CD4-positive, alpha-beta memory T cell (primary cell): ENCODE measurements around the gene CARD11. TPM values are rescaled to one million over a fixed set of nuclear protein-coding genes. Genes with fewer than 3 reads are reported as not detected.

Source experiments
- CTCF ChIA-PET: fragments of 350-600 bp; sonication (Branson Sonifier 250); formaldehyde crosslinking; loops from one replicate; lab custom pipeline; 2021; ENCODE audit warnings: inconsistent platforms; ENCODE audit not compliant: partially characterized antibody; lab: Charles Lee
- POLR2A ChIA-PET: fragments of 350-600 bp; sonication (Branson Sonifier 250); formaldehyde crosslinking; loops from one replicate; lab custom pipeline; 2021; ENCODE audit not compliant: partially characterized antibody; lab: Charles Lee
- DNase-seq, 5 donors: peaks; one replicate each; pipeline versions ENCODE4 v3.0.0 to v3.0.0-alpha.2; 2020 to 2022; ENCODE audit warnings: mixed read lengths in 1 of 5
- H3K27ac ChIP-seq: one replicate; pipeline ENCODE4 v1.7.0; 2013; ENCODE audit warnings: low read depth, low read length
- H3K27me3 ChIP-seq: 2 replicates; pipeline ENCODE4 v1.7.0; 2013; ENCODE audit warnings: mild to moderate bottlenecking, low read length, moderate library complexity; ENCODE audit not compliant: insufficient read depth
- H3K36me3 ChIP-seq: 2 replicates; pipeline ENCODE4 v1.7.0; 2013; ENCODE audit warnings: mild to moderate bottlenecking, low read length, moderate library complexity; ENCODE audit not compliant: insufficient read depth
- H3K4me1 ChIP-seq: 2 replicates; pipeline ENCODE4 v1.7.0; 2013; ENCODE audit warnings: mild to moderate bottlenecking, low read length, moderate library complexity; ENCODE audit not compliant: insufficient read depth
- H3K4me3 ChIP-seq, 2 donors: one replicate each; pipeline ENCODE4 v1.7.0; 2013; ENCODE audit warnings: low read length in 2 of 2, mild to moderate bottlenecking in 1 of 2
- H3K9me3 ChIP-seq, 2 donors: one replicate each; pipeline ENCODE4 v1.7.0; 2013; ENCODE audit warnings: low read length in 2 of 2, control low read depth in 1 of 2; ENCODE audit not compliant: control insufficient read depth in 1 of 2
- H3K27ac Mint-ChIP-seq, 7 donors: one replicate each; pipeline ENCODE4 v1.8.0; 2020 to 2021; ENCODE audit warnings: mixed read lengths in 7 of 7, mild to moderate bottlenecking in 6 of 7, inconsistent platforms in 3 of 7, moderate library complexity in 3 of 7
- H3K27me3 Mint-ChIP-seq, 2 donors: one replicate each; pipeline ENCODE4 v1.8.0; 2020 to 2021; ENCODE audit warnings: mixed read lengths in 2 of 2
- H3K36me3 Mint-ChIP-seq, 2 donors: one replicate each; pipeline ENCODE4 v1.8.0; 2020 to 2021; ENCODE audit warnings: mixed read lengths in 2 of 2, inconsistent platforms in 1 of 2, mild to moderate bottlenecking in 1 of 2
- H3K4me1 Mint-ChIP-seq, 4 donors: one replicate each; pipeline ENCODE4 v1.8.0; 2020 to 2021; ENCODE audit warnings: mixed read lengths in 4 of 4, mild to moderate bottlenecking in 1 of 4
- H3K4me3 Mint-ChIP-seq, 8 donors: one replicate each; pipeline ENCODE4 v1.8.0; 2020 to 2021; ENCODE audit warnings: mixed read lengths in 8 of 8, mild to moderate bottlenecking in 7 of 8, moderate library complexity in 6 of 8, inconsistent platforms in 3 of 8
- H3K9me3 Mint-ChIP-seq, 8 donors: one replicate each; pipeline ENCODE4 v1.8.0; 2020 to 2021; ENCODE audit warnings: mixed read lengths in 8 of 8, mild to moderate bottlenecking in 5 of 8, inconsistent platforms in 3 of 8, moderate library complexity in 1 of 8
- intact Hi-C: fragments of 100-400 bp; cut with micrococcal nuclease; formaldehyde crosslinking; loops from one replicate; pipeline ENCODE4 v1.15.1; 2023
- polyA plus RNA-seq, 2 donors: library from polyadenylated mRNA; unstranded; fragments of 300-500 nt; fragmentation: Illumina TruSeq; gene quantifications; one replicate each; pipeline ENCODE4 v1.2.3, GENCODE V29; 2021
- total RNA-seq, 2 experiments: library from RNA; stranded (reverse); gene quantifications; one replicate each; pipeline ENCODE4 v1.2.3, GENCODE V29; 2021

The CARD11 gene
- total and polyA plus RNA-seq, 4 experiments from 2014 or later = 4.9 to 136 (median 85.3) TPM

DNA sequence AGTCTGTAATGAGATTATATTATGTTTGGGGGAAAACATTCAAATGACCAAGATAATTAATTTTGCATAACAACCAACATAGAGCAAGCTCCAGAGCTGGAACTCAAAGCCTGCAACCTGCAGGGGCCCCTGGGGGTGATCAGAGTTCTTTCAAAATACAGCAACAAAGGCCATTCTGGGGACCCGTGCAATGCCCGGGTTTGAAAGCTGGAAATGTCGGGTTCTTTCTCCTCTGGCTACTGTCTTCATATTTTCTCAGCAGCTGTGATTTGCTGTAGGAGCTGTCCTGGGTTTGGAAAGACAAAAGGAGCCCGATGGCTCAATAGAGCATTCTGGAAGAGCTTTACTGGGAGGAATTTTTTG is 30.8 kb upstream of the CARD11 start:
- H3K4me1 ChIP-seq = peaks cover 9% of the 10 kb centered on the region
- Mint-ChIP-seq H3K4me1 (peaks cover 8 to 22% (median 18%) of the 10 kb centered on the region in 4 donors), H3K9me3 (peaks cover 2 to 32% (median 12%) of the 10 kb centered on the region in 8 donors), H3K4me3 (no peak overlapping the region), H3K27me3 (peaks cover 0 to 1% of the 10 kb centered on the region in 2 donors), H3K27ac (no peak overlapping the region), H3K36me3 (peaks cover 0 to 8% of the 10 kb centered on the region in 2 donors)
- POLR2A ChIA-PET = no interaction called here
- CTCF ChIA-PET = interaction anchor here (1.4 to 3.2 kb wide), 2 partner anchors 9 to 16 kb away, joined by 6 to 17 read pairs; no protein-coding TSS in a partner anchor
- intact Hi-C loops = no loop called here
- no peak overlapping the region for H3K27ac ChIP-seq
- H3K4me3 ChIP-seq = no peak overlapping the region
- no peaks in the 10 kb centered on the region for H3K9me3 ChIP-seq
- no peaks in the 10 kb centered on the region for H3K27me3 ChIP-seq
- DNase-seq = no peak
- H3K36me3 ChIP-seq = no peaks in the 10 kb centered on the region

DNA sequence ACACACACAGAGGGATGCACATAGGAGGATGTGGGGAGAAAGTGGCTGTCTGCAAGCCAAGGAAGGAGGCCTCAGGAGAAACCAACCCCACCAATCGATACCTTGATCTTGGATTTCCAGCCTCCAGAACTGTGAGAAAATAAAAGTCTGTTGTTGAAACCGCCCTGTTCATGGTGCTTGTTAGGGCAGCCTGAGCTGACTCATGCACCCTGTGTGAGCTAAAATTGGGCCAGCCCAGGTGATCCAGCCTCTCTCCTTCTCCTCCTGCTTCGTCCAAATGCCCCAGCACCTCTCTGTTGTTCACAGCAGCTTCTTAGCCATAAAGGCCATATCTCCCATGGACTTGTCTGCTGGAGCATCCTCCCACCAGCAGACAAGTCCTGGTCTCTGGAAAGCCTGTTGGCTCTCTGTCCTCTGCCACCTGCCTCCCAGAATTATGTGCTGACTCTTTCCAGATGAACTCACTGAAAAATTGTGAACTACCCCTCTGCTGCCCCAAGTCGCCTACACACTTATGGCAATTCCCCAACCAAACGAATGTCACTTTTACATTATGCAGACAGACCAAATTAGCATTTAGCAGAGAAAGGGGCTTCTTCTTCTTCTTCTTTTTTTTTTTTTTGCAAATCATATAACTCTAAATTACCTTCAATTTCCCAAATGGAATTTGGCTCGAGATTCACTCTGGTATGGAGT is 30.2 kb upstream of the CARD11 start:
- Mint-ChIP-seq H3K27ac (peak overlapping the region in 1 of 7 donors; percentile 57), H3K4me1 (peaks cover 13 to 27% (median 24%) of the 10 kb centered on the region in 4 donors), H3K9me3 (peaks cover 2 to 32% (median 12%) of the 10 kb centered on the region in 8 donors), H3K27me3 (peaks cover 0 to 1% of the 10 kb centered on the region in 2 donors), H3K36me3 (peaks cover 0 to 8% of the 10 kb centered on the region in 2 donors), H3K4me3 (no peak overlapping the region)
- Histone ChIP-seq H3K4me3 (no peak overlapping the region), H3K4me1 (peaks cover 14% of the 10 kb centered on the region), H3K27me3 (no peaks in the 10 kb centered on the region), H3K27ac (no peak overlapping the region), H3K9me3 (no peaks in the 10 kb centered on the region), H3K36me3 (no peaks in the 10 kb centered on the region)
- intact Hi-C loops = no loop called here
- ChIA-PET POLR2A (no interaction called here), CTCF (interaction anchor here (1.4 to 3.2 kb wide), 2 partner anchors 9 to 17 kb away, joined by 6 to 17 read pairs; no protein-coding TSS in a partner anchor)
- DNase-seq = no peak

DNA sequence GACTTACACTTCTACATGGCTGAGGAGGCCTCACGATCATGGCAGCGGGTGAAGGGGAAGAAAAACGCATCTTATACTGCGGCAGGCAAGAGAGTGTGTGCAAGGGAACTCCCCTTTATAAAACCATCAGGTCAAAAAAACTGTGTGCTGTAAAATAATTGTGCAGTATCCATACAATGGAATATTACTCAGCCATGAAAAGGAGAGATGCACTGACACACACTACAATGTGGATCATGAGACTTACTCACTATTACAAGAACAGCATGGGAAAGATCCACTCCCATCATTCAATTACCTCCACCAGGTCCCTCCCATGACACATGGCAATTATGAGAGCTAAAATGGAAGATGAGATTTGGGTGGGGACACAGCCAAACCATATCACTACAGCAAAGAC is 27.2 kb upstream of the CARD11 start:
- H3K9me3 ChIP-seq = no peaks in the 10 kb centered on the region
- Mint-ChIP-seq H3K9me3 (peaks cover 2 to 25% (median 12%) of the 10 kb centered on the region in 8 donors), H3K4me3 (peak overlapping the region in 1 of 8 donors; percentile 16), H3K4me1 (peaks cover 32 to 57% (median 51%) of the 10 kb centered on the region in 4 donors), H3K27me3 (peaks cover 0 to 1% of the 10 kb centered on the region in 2 donors), H3K27ac (peak overlapping the region in 1 of 7 donors; percentile 80), H3K36me3 (peaks cover 0 to 8% of the 10 kb centered on the region in 2 donors)
- DNase-seq = no peak
- H3K4me1 ChIP-seq = peaks cover 44% of the 10 kb centered on the region
- POLR2A ChIA-PET = interaction anchor here (7.1 kb wide), 1 partner anchor 21 kb away, joined by 116 read pairs; no protein-coding TSS in a partner anchor
- H3K4me3 ChIP-seq = no peak overlapping the region
- no peaks in the 10 kb centered on the region for H3K27me3 ChIP-seq
- intact Hi-C loops = no loop called here
- H3K27ac ChIP-seq = no peak overlapping the region
- no peaks in the 10 kb centered on the region for H3K36me3 ChIP-seq
- CTCF ChIA-PET = interaction anchor here (10.7 kb wide), 1 partner anchor 85 kb away, joined by 163 read pairs; no protein-coding TSS in a partner anchor

- intact Hi-C loops = no loop called here
- ChIA-PET POLR2A (interaction anchor here (0.7 to 7.1 kb wide), 7 partner anchors 10 to 85 kb away, joined by 3 to 116 read pairs (median 3); no protein-coding TSS in a partner anchor), CTCF (interaction anchor here (0.7 to 10.7 kb wide), 9 partner anchors 21 to 205 kb away, joined by 3 to 164 read pairs (median 6); partner anchors contain the start of gene CARD11)
- H3K9me3 Mint-ChIP-seq = peaks cover 2 to 17% (median 9%) of the 10 kb centered on the region in 8 donors
- H3K4me3 Mint-ChIP-seq = peak overlapping the region in 7 of 8 donors; percentile 63 to 81 (median 74)
- H3K27me3 Mint-ChIP-seq = peaks cover 0 to 1% of the 10 kb centered on the region in 2 donors
- Histone ChIP-seq H3K9me3 (no peaks in the 10 kb centered on the region), H3K4me1 (peaks cover 54% of the 10 kb centered on the region), H3K27ac (no peak overlapping the region), H3K27me3 (no peaks in the 10 kb centered on the region), H3K36me3 (no peaks in the 10 kb centered on the region), H3K4me3 (no peak overlapping the region)
- DNase-seq = no peak
- peaks cover 42 to 67% (median 61%) of the 10 kb centered on the region in 4 donors for H3K4me1 Mint-ChIP-seq
- H3K36me3 Mint-ChIP-seq = peaks cover 0 to 8% of the 10 kb centered on the region in 2 donors
- peak overlapping the region; percentile 49 to 86 (median 80) for H3K27ac Mint-ChIP-seq
Observed at GRCh38 chr7:3069771-3070449, 26.2 kb upstream of the CARD11 start.

DNA sequence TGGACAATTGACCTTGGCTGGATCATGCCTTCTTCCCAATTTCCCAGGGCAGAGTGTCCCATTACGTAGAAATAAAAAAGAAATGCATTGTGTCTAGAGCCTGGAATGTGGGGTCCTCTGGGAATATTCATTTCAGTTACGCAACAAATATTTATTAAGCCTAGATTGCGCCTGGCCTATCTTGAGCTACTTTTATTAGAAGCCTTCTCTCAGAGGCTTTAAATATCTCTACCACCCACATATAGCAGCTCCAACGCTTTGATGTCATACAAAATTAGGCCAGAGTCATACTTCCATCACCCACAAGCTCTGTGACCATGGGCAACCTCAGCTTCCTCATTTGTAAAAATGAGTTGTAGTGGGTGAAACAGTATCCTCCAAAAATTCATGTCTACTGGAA is 24.9 kb upstream of the CARD11 start:
- Mint-ChIP-seq H3K36me3 (peaks cover 0 to 8% of the 10 kb centered on the region in 2 donors), H3K9me3 (peaks cover 2 to 17% (median 9%) of the 10 kb centered on the region in 8 donors), H3K27ac (peak overlapping the region in 6 of 7 donors; percentile 36 to 92 (median 82)), H3K27me3 (peaks cover 0 to 1% of the 10 kb centered on the region in 2 donors), H3K4me3 (peak overlapping the region in 7 of 8 donors; percentile 63 to 81 (median 72)), H3K4me1 (peaks cover 49 to 79% (median 63%) of the 10 kb centered on the region in 4 donors)
- CTCF ChIA-PET = interaction anchor here (1.5 to 10.7 kb wide), 6 partner anchors 23 to 203 kb away, joined by 3 to 164 read pairs (median 10); partner anchors contain the start of gene CARD11
- Histone ChIP-seq H3K9me3 (no peaks in the 10 kb centered on the region), H3K4me3 (no peak overlapping the region), H3K27ac (no peak overlapping the region), H3K36me3 (no peaks in the 10 kb centered on the region), H3K4me1 (peaks cover 68% of the 10 kb centered on the region), H3K27me3 (no peaks in the 10 kb centered on the region)
- POLR2A ChIA-PET = interaction anchor here (2.4 to 7.1 kb wide), 2 partner anchors 24 to 50 kb away, joined by 13 to 116 read pairs; no protein-coding TSS in a partner anchor
- intact Hi-C loops = no loop called here
- DNase-seq = peak in 1 of 5 donors; percentile 58

DNA sequence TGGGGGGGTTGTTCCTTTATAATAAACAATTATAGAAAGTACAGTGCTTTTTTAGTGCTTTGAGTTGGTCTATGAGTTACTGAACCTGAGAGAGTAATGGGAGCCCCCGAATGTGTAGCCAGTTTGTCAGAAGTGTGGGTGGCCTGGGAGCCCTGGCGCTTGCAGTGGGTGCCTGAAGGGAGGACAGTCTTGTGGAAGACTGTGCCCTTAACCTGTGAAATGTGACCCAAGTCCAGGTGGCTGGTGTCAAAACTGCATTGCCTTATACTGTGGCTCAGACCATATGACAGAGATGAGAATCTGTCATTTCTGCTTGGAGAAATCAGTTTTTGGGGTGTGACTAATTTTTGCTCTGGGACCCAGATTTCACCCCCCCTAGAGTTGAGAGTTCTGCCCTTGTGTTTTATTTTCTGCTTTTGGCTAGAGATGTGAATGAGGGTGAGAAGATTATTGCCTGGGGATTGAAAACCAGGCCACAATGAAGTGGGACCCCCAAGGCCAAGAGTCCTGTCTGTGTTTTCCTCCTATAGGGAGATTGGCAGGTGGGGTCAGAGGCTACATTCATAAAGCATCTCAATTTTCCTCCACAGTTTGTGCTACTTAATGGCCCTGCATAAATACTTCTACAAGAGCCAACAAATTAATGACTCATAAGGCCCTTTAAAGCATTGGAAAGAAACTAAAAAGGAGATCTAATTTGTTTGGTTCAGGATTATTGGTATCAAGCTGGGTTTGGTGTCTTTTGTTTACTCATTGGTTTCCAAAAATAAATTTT is 24.1 kb upstream of the CARD11 start:
- peaks cover 0 to 8% of the 10 kb centered on the region in 2 donors for H3K36me3 Mint-ChIP-seq
- CTCF ChIA-PET = interaction anchor here (1.0 to 10.7 kb wide), 11 partner anchors 9 to 202 kb away, joined by 3 to 164 read pairs (median 7); partner anchors contain the start of gene CARD11
- H3K27me3 ChIP-seq = no peaks in the 10 kb centered on the region
- peaks cover 75% of the 10 kb centered on the region for H3K4me1 ChIP-seq
- peaks cover 0 to 1% of the 10 kb centered on the region in 2 donors for H3K27me3 Mint-ChIP-seq
- intact Hi-C loops = loop anchor here (2.0 kb wide), 1 partner anchor 25 kb away; no protein-coding TSS in a partner anchor
- POLR2A ChIA-PET = interaction anchor here (2.4 to 7.1 kb wide), 3 partner anchors 24 to 51 kb away, joined by 13 to 116 read pairs (median 15); partner anchors contain the start of gene CARD11
- no peak for DNase-seq
- peak overlapping the region; percentile 36 to 92 (median 80) for H3K27ac Mint-ChIP-seq
- H3K36me3 ChIP-seq = no peaks in the 10 kb centered on the region
- H3K27ac ChIP-seq = peak overlapping the region; percentile 24
- H3K4me3 ChIP-seq = no peak overlapping the region
- H3K9me3 ChIP-seq = no peaks in the 10 kb centered on the region
- H3K4me1 Mint-ChIP-seq = peaks cover 55 to 87% (median 71%) of the 10 kb centered on the region in 4 donors
- peaks cover 2 to 17% (median 9%) of the 10 kb centered on the region in 8 donors for H3K9me3 Mint-ChIP-seq
- H3K4me3 Mint-ChIP-seq = peak overlapping the region in 6 of 8 donors; percentile 18 to 75 (median 46)
